GM12865 (cell line): ENCODE data around the gene DAO.
"Not testable (repeated sequence)": the region's sequence is repeated elsewhere in the genome, so short reads cannot be mapped to it uniquely, and the experiment has no call there.

ENCODE experiments used
- DNase-seq: peaks from one replicate; pipeline ENCODE4 v3.0.0; 2010; ENCODE audit warnings: low read depth
- H3K4me3 ChIP-seq: 2 replicates; pipeline ENCODE4 v1.5.1; 2011; ENCODE audit warnings: mild to moderate bottlenecking, low read depth, low read length, control low read depth
- TF ChIP-seq, protein P1 (sequence below): IDR thresholded peaks from 2 replicates; pipeline ENCODE4 v1.5.1; 2011; ENCODE audit warnings: low read length, control low read depth, low read depth, inconsistent platforms; ENCODE audit not compliant: insufficient read depth; ENCODE audit errors: missing control alignments

DAO gene

DNA sequence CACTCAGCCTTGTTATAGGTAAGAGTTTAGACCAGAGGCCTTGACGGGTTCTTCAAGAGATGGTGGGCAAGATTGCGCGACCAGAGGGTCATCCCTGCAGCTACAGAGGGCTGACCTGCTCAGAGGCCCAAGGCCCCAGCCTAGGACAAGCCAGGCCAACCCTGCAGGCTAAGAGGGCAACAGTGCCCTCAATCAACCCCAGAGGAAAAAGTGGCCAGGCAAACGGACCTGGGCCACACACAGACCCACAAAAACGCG is 23.8 kb upstream of the DAO start:
- TF ChIP-seq, protein P1, sequence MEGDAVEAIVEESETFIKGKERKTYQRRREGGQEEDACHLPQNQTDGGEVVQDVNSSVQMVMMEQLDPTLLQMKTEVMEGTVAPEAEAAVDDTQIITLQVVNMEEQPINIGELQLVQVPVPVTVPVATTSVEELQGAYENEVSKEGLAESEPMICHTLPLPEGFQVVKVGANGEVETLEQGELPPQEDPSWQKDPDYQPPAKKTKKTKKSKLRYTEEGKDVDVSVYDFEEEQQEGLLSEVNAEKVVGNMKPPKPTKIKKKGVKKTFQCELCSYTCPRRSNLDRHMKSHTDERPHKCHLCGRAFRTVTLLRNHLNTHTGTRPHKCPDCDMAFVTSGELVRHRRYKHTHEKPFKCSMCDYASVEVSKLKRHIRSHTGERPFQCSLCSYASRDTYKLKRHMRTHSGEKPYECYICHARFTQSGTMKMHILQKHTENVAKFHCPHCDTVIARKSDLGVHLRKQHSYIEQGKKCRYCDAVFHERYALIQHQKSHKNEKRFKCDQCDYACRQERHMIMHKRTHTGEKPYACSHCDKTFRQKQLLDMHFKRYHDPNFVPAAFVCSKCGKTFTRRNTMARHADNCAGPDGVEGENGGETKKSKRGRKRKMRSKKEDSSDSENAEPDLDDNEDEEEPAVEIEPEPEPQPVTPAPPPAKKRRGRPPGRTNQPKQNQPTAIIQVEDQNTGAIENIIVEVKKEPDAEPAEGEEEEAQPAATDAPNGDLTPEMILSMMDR = no peak
- H3K4me3 ChIP-seq = peak overlapping the region; percentile 98
- DNase-seq = no peak

- TF ChIP-seq, protein P1 = no peak
- DNase-seq = peak; percentile 59
Measured at GRCh38 chr12:108856428-108857157, 23.3 kb upstream of the DAO start.

DNA sequence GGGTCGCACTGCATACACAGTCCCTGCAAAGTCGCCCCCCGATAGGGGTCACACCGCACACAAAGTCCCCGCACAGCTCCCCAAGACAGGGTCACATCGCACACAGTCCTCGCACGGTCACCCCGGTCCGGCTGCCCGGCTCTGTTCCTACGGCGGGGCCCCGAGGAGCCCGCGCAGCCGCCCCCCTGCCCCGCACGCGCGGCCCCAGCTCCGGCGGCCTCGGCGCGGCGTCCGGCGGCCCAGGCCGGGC is 22.8 kb upstream of the DAO start:
- DNase-seq = no peak
- H3K4me3 ChIP-seq = peak overlapping the region; percentile 98
- TF ChIP-seq, protein P1 = no peak

More at GRCh38 chr12:108856428-108857157, 23.3 kb upstream of the DAO start:
- peak overlapping the region; percentile 98 for H3K4me3 ChIP-seq

GRCh38 chr12:108858311-108859074 is 21.4 kb upstream of the DAO start:
- no peak for DNase-seq
- H3K4me3 ChIP-seq = peak overlapping the region; percentile 70
- TF ChIP-seq, protein P1 = no peak

DNA sequence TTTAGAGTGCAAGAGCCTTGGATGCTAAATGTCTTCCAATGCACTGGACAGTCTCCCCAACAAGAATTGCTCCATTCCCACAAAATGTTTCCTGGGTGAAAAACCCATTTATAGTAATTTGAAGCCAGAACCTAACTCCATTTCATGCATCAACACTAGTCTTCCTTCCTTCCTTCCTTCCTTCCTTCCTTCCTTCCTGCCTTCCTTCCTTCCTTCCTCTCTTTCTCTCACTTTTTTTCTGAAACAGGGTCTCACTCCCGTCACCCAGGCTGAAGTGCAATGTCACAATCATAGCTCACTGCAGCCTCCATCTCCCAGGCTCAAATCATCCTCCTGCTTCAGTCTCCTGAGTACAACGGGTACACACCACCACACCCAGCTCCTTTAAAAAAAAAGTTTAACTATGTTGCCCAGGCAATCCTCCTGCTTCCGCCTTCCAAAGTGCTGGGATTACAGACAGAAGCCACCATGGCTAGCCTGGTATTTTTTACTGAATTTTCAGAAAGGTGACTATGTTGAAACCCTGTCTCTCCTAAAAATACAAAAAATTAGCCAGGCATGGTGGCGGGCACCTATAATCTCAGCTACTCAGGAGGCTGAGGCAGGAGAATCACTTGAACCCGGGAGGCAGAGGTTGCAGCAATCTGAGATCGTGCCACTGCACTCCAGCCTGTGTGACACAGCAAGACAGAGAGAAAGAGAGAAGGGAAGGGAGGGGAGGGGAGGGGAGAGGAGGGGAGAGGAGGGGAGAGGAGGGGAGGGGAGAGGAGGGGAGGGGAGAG is 20.6 kb upstream of the DAO start:
- not testable (repeated sequence) for H3K4me3 ChIP-seq, DNase-seq

GRCh38 chr12:108859923-108860291 is 20.0 kb upstream of the DAO start:
- DNase-seq = no peak

DNA sequence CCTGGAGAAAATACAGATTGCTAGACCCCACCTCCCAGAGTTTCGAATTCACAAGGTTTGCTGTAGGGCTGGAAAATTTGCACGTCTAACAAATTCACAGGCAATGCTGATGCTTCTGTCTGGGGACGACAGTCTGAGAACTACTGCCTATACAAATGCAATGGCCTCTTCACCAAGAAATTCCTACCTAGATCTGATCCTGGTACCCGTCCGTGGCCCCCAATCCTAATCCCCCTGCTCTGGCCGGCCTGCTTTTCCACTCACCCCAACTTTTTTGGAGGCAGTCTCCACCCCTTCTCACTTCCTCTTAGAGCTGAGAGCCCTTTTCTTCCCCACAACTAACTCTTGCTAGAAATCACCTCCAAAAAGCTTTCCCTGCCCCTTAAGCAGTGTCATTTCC is 19.4 kb upstream of the DAO start:
- peak; percentile 36 for DNase-seq
- no peak overlapping the region for H3K4me3 ChIP-seq
- TF ChIP-seq, protein P1 = no peak

More at GRCh38 chr12:108859923-108860291, 20.0 kb upstream of the DAO start:
- H3K4me3 ChIP-seq = no peak overlapping the region
- TF ChIP-seq, protein P1 = no peak
